Karpas-422 (cell line): Measurements from ENCODE around the gene STUB1. TPM values are rescaled to one million over a fixed set of nuclear protein-coding genes. Genes with fewer than 3 reads are reported as not detected.

ENCODE experiments used
- DNase-seq: peaks from one replicate; pipeline ENCODE4 v3.0.0-alpha.2; 2015
- H2AFZ ChIP-seq: fragments of 200-600 bp; sonication (generic); 2 replicates; pipeline ENCODE4 v1.6.1; 2014; ENCODE audit warnings: antibody characterized with exemption, low read length, mixed read lengths
- H3K27ac ChIP-seq: fragments of 200-600 bp; sonication (generic); 2 replicates; pipeline ENCODE4 v1.5.1; 2014; ENCODE audit warnings: mild to moderate bottlenecking, low read length, moderate library complexity
- H3K27me3 ChIP-seq: fragments of 200-600 bp; sonication (generic); 2 replicates; pipeline ENCODE4 v1.6.1; 2014; ENCODE audit warnings: low read length, mixed read lengths
- H3K36me3 ChIP-seq: fragments of 200-600 bp; sonication (generic); 2 replicates; pipeline ENCODE4 v1.6.1; 2014; ENCODE audit warnings: low read length, mixed read lengths; ENCODE audit not compliant: insufficient read depth
- H3K4me1 ChIP-seq: fragments of 200-600 bp; sonication (generic); 2 replicates; pipeline ENCODE4 v1.6.1; 2014; ENCODE audit warnings: mild to moderate bottlenecking, low read length, mixed read lengths
- H3K4me2 ChIP-seq: fragments of 200-600 bp; sonication (generic); 2 replicates; pipeline ENCODE4 v1.6.1; 2014; ENCODE audit warnings: low read length, low read depth, mild to moderate bottlenecking; ENCODE audit not compliant: poor library complexity, severe bottlenecking
- H3K4me3 ChIP-seq: fragments of 200-600 bp; sonication (generic); 2 replicates; pipeline ENCODE4 v1.5.1; 2014; ENCODE audit warnings: mild to moderate bottlenecking, antibody characterized with exemption, low read length, mixed read lengths
- H3K79me2 ChIP-seq: fragments of 200-600 bp; sonication (generic); 2 replicates; pipeline ENCODE4 v1.6.1; 2014; ENCODE audit warnings: mild to moderate bottlenecking, low read length, mixed read lengths
- H3K9ac ChIP-seq: fragments of 200-600 bp; sonication (generic); 2 replicates; pipeline ENCODE4 v1.6.0; 2014; ENCODE audit warnings: low read length
- H3K9me2 ChIP-seq: fragments of 200-600 bp; sonication (generic), shearing (Covaris generic); replicated peaks from 2 replicates; pipeline ENCODE4 v1.6.0; 2014; ENCODE audit warnings: mild to moderate bottlenecking, low read length, moderate library complexity; ENCODE audit not compliant: insufficient read depth
- H3K9me3 ChIP-seq: fragments of 300-700, 200-600 bp; sonication (generic); 2 replicates; pipeline ENCODE4 v1.6.1; 2014; ENCODE audit warnings: low read length, mixed read lengths
- H4K20me1 ChIP-seq: fragments of 200-600 bp; sonication (generic); 2 replicates; pipeline ENCODE4 v1.6.1; 2014; ENCODE audit warnings: mild to moderate bottlenecking, antibody characterized with exemption, low read length, low read depth; ENCODE audit not compliant: insufficient read depth
- total RNA-seq: library from RNA; depleted of rRNA; stranded (reverse); fragments of >200 nt; shearing (Covaris generic); gene quantifications from 2 replicates; pipeline ENCODE4 v1.2.3, GENCODE V29; 2014; ENCODE audit warnings: low replicate concordance; rRNA removed

The STUB1 gene
- total RNA-seq, 1 experiment from 2014 or later = 145 TPM

DNA sequence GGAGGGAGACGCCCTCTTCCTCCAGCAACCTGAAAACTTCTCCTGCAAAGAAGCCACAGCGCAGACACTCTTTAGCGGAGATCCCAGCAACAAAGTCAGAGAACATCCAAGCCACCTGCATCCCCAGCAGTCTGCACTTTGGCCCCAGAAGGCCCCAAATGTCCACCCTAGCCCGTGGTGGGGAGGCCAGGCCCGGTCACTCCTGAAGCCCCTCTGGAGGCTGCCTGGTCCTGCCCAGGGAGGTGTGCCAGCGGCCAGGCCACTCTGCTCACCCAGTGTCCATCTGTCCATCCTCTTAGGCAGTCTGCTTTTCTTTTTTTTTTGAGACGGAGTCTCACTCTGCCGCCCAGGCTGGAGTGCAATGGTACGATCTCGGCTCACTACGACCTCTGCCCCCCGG, 52.1 kb downstream of the STUB1 start:
- no peak for DNase-seq
- H4K20me1 ChIP-seq = no peaks in the 10 kb centered on the region
- no peak overlapping the region for H3K4me2 ChIP-seq
- no peaks in the 10 kb centered on the region for H3K9me3 ChIP-seq
- peaks cover 17% of the 10 kb centered on the region; the same call in 1 of the 2 replicates for H3K36me3 ChIP-seq
- no peak overlapping the region for H3K9ac ChIP-seq
- no peak overlapping the region for H3K27ac ChIP-seq
- peaks cover 49% of the 10 kb centered on the region for H3K4me1 ChIP-seq
- H2AFZ ChIP-seq = no peak overlapping the region
- H3K79me2 ChIP-seq = peaks cover 24% of the 10 kb centered on the region
- H3K9me2 ChIP-seq = no peaks in the 10 kb centered on the region
- H3K27me3 ChIP-seq = no peaks in the 10 kb centered on the region
- H3K4me3 ChIP-seq = no peak overlapping the region

Other genes with a start within 250 kb of the STUB1 start
- gene CAPN15, start 152.7 kb upstream of the STUB1 start, total RNA-seq = 26.7 and 51.3 TPM in 2 replicates
- not detected in 2 replicates for gene PRR35, start 120.0 kb upstream of the STUB1 start, total RNA-seq
- 3.7 and 5.9 TPM in 2 replicates for gene NHLRC4, start 113.4 kb upstream of the STUB1 start, total RNA-seq
- gene PIGQ, start 110.4 kb upstream of the STUB1 start, total RNA-seq = 35.7 and 64.3 TPM in 2 replicates
- 5.9 and 11.3 TPM in 2 replicates for gene RAB40C, start 90.3 kb upstream of the STUB1 start, total RNA-seq
- gene WFIKKN1, start 49.4 kb upstream of the STUB1 start, total RNA-seq = 0.22 TPM in 1 of 2 replicates, not detected in the other
- 149 and 293 TPM in 2 replicates for gene METTL26, start 44.1 kb upstream of the STUB1 start, total RNA-seq
- gene MCRIP2, start 38.6 kb upstream of the STUB1 start, total RNA-seq = 41.7 and 137 TPM in 2 replicates
- gene WDR90, start 31.0 kb upstream of the STUB1 start, total RNA-seq = 37.2 and 55.2 TPM in 2 replicates
- gene RHOT2, start 12.3 kb upstream of the STUB1 start, total RNA-seq = 73.8 and 114 TPM in 2 replicates
- 3.6 and 15.2 TPM in 2 replicates for gene RHBDL1, start 4.7 kb upstream of the STUB1 start, total RNA-seq
- 27.6 and 28.1 TPM in 2 replicates for gene JMJD8, start 3.9 kb downstream of the STUB1 start, total RNA-seq
- gene WDR24, start 10.0 kb downstream of the STUB1 start, total RNA-seq = 4.5 and 8.2 TPM in 2 replicates
- gene FBXL16, start 25.4 kb downstream of the STUB1 start, total RNA-seq = 0.48 and 2.1 TPM in 2 replicates
- gene METRN, start 34.7 kb downstream of the STUB1 start, total RNA-seq = 25.2 and 132 TPM in 2 replicates
- gene ANTKMT, start 40.7 kb downstream of the STUB1 start, total RNA-seq = 19.8 and 53.3 TPM in 2 replicates
- gene CCDC78, start 46.0 kb downstream of the STUB1 start, total RNA-seq = 29.4 and 110 TPM in 2 replicates
- gene HAGHL, start 46.7 kb downstream of the STUB1 start, total RNA-seq = 57.4 and 159 TPM in 2 replicates
- 32.1 and 77.4 TPM in 2 replicates for gene CIAO3, start 60.6 kb downstream of the STUB1 start, total RNA-seq
- gene MSLN, start 80.3 kb downstream of the STUB1 start, total RNA-seq = 0.47 TPM in 1 of 2 replicates, not detected in the other
- gene RPUSD1, start 108.0 kb downstream of the STUB1 start, total RNA-seq = 26.6 and 61.1 TPM in 2 replicates
- gene CHTF18, start 108.2 kb downstream of the STUB1 start, total RNA-seq = 7.9 and 35.2 TPM in 2 replicates
- gene GNG13, start 120.3 kb downstream of the STUB1 start, total RNA-seq = not detected in 2 replicates